Upper lobe of left lung (tissue), 4 donors: ENCODE results near the gene TEDC2.

ENCODE experiments used
- EP300 ChIP-seq, 4 donors: sonication (generic); formaldehyde crosslinking; IDR thresholded peaks; one replicate each; pipeline ENCODE4 v1.5.1; 2017; ENCODE audit warnings: antibody characterized with exemption in 4 of 4, control low read depth in 2 of 4
- POLR2A ChIP-seq, 4 donors: fragments of 450-650 bp; IDR thresholded peaks; one replicate each; pipeline ENCODE4 v1.5.1; 2016 to 2017; ENCODE audit warnings: antibody characterized with exemption in 4 of 4, mild to moderate bottlenecking in 2 of 4
- TF ChIP-seq, protein P1 (sequence below), 6 experiments: fragments of 450-650 bp in 4 of 6; fragments of 200-600 bp in 2 of 6; sonication (generic) in 2 of 6; IDR thresholded peaks; one replicate each; pipeline ENCODE4 v1.5.1; 2016 to 2019; ENCODE audit warnings: antibody characterized with exemption in 6 of 6

GRCh38 chr16:2478279-2478678 is 18.4 kb downstream of the TEDC2 start:
- TF ChIP-seq, protein P1, sequence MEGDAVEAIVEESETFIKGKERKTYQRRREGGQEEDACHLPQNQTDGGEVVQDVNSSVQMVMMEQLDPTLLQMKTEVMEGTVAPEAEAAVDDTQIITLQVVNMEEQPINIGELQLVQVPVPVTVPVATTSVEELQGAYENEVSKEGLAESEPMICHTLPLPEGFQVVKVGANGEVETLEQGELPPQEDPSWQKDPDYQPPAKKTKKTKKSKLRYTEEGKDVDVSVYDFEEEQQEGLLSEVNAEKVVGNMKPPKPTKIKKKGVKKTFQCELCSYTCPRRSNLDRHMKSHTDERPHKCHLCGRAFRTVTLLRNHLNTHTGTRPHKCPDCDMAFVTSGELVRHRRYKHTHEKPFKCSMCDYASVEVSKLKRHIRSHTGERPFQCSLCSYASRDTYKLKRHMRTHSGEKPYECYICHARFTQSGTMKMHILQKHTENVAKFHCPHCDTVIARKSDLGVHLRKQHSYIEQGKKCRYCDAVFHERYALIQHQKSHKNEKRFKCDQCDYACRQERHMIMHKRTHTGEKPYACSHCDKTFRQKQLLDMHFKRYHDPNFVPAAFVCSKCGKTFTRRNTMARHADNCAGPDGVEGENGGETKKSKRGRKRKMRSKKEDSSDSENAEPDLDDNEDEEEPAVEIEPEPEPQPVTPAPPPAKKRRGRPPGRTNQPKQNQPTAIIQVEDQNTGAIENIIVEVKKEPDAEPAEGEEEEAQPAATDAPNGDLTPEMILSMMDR (IDR thresholded peaks at IDR 0.05): no peak
- TF ChIP-seq EP300 (IDR thresholded peaks at IDR 0.05): no peak
- TF ChIP-seq POLR2A (IDR thresholded peaks at IDR 0.05): no peak
